ENCODE results near the gene MORN1.
"Not testable (repeated sequence)": the region's sequence is repeated elsewhere in the genome, so short reads cannot be mapped to it uniquely, and the experiment has no call there.

The MORN1 gene

GRCh38 chr1:2339206-2340085, 51.9 kb downstream of the MORN1 start:
- no peak for DNase-seq (ENCODE audit: low read depth, low spot score)

- DNase-seq (ENCODE audit: low read depth, low spot score), result no peak
Measured at GRCh38 chr1:2337501-2337900, 53.9 kb downstream of the MORN1 start.

GRCh38 chr1:2337081-2337480, 54.3 kb downstream of the MORN1 start:
- DNase-seq (ENCODE audit: low read depth, low spot score), result no peak

GRCh38 chr1:2336499-2336898, 54.9 kb downstream of the MORN1 start:
- no peak for DNase-seq (ENCODE audit: low read depth, low spot score)

GRCh38 chr1:2335721-2336455, 55.5 kb downstream of the MORN1 start:
- DNase-seq (ENCODE audit: low read depth, low spot score), result no peak

- DNase-seq (ENCODE audit: low read depth, low spot score), result no peak
Measured at GRCh38 chr1:2334883-2335534, 56.3 kb downstream of the MORN1 start.

- no peak for DNase-seq (ENCODE audit: low read depth, low spot score)
Measured at GRCh38 chr1:2334366-2334765, 57.0 kb downstream of the MORN1 start.

- DNase-seq (ENCODE audit: low read depth, low spot score), result not testable (repeated sequence)
Measured at GRCh38 chr1:2331580-2331979, 59.8 kb downstream of the MORN1 start.

GRCh38 chr1:2331200-2331544, 60.2 kb downstream of the MORN1 start:
- no peak for DNase-seq (ENCODE audit: low read depth, low spot score)

- peak; percentile 62 for DNase-seq (ENCODE audit: low read depth, low spot score)
Measured at GRCh38 chr1:2330519-2331199, 60.7 kb downstream of the MORN1 start.

GRCh38 chr1:2330035-2330434, 61.3 kb downstream of the MORN1 start:
- no peak for DNase-seq (ENCODE audit: low read depth, low spot score)

- no peak for DNase-seq (ENCODE audit: low read depth, low spot score)
Measured at GRCh38 chr1:2328676-2329455, 62.5 kb downstream of the MORN1 start.

- DNase-seq (ENCODE audit: low read depth, low spot score), result no peak
Measured at GRCh38 chr1:2327841-2328240, 63.5 kb downstream of the MORN1 start.

GRCh38 chr1:2327162-2327561, 64.2 kb downstream of the MORN1 start:
- not testable (repeated sequence) for DNase-seq (ENCODE audit: low read depth, low spot score)

GRCh38 chr1:2326524-2326923, 64.8 kb downstream of the MORN1 start:
- DNase-seq (ENCODE audit: low read depth, low spot score), result no peak

GRCh38 chr1:2324553-2325366, 66.6 kb downstream of the MORN1 start:
- no peak for DNase-seq (ENCODE audit: low read depth, low spot score)

GRCh38 chr1:2323451-2323974, 67.8 kb downstream of the MORN1 start:
- no peak for DNase-seq (ENCODE audit: low read depth, low spot score)

GRCh38 chr1:2322581-2323211, 68.7 kb downstream of the MORN1 start:
- DNase-seq (ENCODE audit: low read depth, low spot score), result no peak

GRCh38 chr1:2322065-2322571, 69.2 kb downstream of the MORN1 start:
- peak; percentile 93 for DNase-seq (ENCODE audit: low read depth, low spot score)

Measured in ELF-1 (cell line).